GM21723 (cell line): ENCODE measurements around the gene NPPA.
"Not testable (repeated sequence)": the region's sequence is repeated elsewhere in the genome, so short reads cannot be mapped to it uniquely, and the experiment has no call there.

Experiments
- ATAC-seq: cut with Tn5 transposase; IDR thresholded peaks from one replicate; pipeline ENCODE4 v1.9.1; 2021; ENCODE audit warnings: mild to moderate bottlenecking, moderate library complexity; ENCODE audit not compliant: unreplicated experiment

The NPPA gene

GRCh38 chr1:11847667-11848372 lies at the start of gene NPPA:
NPPA (minus strand) TSS chr1:11847783; CDS start chr1:11847684, 99 bp downstream.
- no peak for ATAC-seq

GRCh38 chr1:11894501-11894900 lies 46.9 kb upstream of the NPPA start:
- not testable (repeated sequence) for ATAC-seq

DNA sequence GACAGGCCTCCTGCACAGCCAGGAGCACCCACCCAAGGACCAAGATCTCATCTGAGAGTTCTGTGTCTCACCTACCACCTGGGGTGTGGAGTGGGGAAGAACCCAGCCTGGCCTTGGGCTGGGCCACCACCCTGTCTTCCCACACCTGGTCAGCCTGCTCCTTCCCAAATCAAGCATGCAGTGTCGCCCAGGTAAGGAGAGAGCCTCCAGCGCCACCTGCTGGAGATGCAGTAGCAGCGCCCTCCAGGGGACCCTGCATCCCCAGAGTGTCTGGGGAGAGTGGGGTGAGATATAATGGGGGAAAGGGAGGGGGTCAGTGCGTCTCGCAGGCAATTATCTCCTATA lies 46.3 kb upstream of the NPPA start:
- peak; percentile 54 for ATAC-seq

DNA sequence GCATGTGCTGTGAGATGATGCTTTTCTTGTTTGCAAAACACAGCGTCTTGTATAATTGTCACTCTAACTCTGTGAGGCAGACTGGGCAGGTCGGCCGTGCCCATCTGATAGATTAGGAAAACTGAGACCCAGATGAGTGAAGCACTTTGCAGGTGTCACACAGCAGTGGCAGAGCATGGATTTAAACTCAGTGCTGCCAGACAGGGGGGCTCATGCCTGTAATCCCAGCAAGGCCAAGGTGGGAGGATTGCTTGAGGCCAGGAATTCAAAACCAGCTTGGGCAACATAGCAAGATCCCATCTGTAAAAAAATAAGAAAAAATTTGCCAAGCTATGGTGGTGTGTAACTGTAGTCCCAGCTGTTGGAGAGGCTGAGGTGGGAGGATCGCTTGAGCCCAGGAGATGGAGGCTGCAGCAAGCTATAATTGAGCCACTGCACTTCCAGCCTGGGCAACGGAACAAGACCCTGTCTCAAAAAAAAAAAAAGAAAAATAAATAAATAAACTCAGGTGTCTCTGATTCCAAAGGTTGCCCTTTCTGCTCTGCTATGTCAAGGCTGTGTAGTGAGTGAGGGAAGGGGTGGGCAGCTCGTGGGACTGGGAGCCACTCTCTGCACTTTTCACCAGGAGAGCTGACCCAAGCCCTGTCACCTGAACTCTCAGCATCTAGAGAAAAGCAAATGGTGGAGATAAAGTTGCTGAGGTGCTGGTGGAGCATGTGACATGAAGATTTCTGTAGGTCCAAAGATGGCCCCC lies 44.0 kb upstream of the NPPA start:
- no peak for ATAC-seq

DNA sequence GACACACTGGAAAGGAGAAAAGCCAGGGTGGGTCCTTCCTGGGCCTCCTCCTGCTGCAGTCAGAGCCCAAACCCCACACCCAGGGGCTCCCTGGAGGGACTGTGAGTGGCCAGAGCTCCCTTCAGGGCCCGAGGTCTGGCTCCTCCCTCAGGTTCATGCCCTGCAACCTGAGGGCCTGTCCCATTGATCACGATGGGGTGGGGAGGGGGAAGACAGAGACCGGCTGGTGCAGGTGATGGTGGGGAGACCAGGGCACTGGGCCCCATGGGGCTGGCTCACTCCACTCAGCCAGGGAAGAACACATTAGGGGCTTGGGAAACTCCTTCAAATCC lies 41.3 kb upstream of the NPPA start:
- ATAC-seq, result no peak

GRCh38 chr1:11888206-11888876 lies 40.8 kb upstream of the NPPA start:
- ATAC-seq, result no peak

GRCh38 chr1:11887666-11888007 lies 40.1 kb upstream of the NPPA start:
- ATAC-seq, result no peak

GRCh38 chr1:11886986-11887665 lies 39.5 kb upstream of the NPPA start:
- no peak for ATAC-seq

DNA sequence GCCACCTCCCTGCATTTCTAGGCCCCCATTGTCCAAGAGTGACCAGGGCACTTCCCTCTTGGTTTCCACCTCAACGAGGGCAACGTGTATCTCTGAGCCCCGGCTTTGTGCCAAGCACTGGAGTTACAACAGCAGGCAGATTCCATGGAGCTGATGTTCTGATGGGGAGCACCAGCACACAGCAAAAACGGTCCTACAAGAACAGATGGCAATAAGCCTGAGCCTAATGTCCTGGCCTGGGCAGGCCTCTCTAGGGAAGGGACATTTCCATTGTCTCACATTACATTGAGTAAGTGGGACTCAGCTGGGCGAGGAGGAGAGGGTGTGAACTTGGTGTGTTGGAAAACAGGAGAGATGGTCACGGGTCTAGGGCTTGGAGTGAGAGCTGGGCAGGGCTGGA lies 38.3 kb upstream of the NPPA start:
- ATAC-seq, result no peak

DNA sequence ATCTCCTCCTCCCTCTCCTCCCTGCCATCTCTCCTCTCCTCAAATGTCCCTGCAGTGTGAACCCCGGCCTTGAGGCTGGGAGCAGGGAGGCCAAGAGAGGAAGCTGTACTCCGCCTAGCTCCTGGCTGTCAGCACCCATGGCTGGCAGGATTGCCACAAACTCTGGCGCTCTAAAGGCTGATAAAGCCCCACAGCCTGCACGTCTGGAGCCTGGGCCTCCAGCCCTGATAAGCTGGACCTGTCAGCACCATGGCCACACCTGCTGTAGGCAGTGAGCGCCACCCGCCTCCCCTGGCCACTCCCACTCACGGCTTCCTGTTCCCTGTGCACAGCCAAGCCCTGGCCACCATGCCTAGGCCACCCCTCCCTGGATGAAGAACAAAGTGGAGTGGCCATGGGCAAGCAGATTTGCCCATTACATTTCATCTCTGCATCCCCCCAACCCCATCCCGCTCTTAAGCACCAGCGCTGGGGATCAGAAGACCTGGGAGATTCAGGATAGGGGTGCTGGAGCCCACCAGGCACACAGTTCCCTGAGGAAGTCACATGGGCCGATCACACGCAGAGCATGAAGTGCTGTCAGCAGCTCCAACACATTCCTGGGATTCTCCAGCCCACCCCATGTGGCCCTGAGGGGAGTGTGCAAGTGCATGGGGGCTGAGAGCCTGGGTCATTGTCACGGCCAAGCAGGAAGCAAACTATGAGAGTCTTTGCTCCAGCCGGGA lies 35.4 kb upstream of the NPPA start:
- ATAC-seq, result no peak

GRCh38 chr1:11881749-11882441 lies 34.3 kb upstream of the NPPA start:
- ATAC-seq, result no peak

DNA sequence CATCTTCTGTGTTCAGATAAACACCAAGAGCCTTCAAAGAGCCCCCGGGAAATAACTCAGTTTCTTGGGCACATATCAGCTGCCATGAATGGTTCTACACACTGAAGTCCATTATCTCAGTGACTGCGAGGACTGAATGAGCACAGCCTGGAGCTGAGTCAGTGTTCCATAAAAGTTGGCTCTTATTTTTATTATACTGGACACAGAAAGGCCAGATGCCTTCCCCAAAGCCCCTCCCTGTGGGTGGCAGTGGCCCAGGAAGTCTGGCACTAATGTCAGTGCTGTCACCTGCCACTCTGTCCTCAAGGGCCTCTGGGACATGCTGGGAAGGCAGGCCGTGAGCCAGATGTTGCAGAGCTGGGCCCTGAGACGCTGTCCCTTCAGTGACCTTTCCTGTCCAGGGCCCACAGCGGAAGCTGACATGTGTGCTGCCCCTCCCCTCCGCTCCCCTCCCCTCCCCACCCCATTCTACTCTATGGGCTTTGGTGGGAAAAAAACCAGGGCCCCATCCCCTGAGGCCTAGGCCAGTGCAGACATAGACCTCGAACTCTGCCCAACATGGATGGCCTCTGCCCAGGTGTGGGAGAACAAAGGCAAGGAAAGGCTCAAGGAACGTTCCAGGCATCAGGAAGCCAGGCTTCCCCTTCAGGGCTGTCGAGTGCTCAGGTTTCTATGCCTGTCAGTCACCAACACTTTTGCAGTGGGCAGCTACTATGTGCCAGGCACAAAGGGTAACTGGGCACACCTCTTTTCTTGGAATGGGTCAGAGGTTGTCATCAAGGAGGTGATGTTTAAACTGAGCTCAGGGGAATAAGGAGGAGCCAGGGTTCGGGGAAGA lies 33.5 kb upstream of the NPPA start:
- ATAC-seq, result no peak

GRCh38 chr1:11880181-11880575 lies 32.6 kb upstream of the NPPA start:
- no peak for ATAC-seq

DNA sequence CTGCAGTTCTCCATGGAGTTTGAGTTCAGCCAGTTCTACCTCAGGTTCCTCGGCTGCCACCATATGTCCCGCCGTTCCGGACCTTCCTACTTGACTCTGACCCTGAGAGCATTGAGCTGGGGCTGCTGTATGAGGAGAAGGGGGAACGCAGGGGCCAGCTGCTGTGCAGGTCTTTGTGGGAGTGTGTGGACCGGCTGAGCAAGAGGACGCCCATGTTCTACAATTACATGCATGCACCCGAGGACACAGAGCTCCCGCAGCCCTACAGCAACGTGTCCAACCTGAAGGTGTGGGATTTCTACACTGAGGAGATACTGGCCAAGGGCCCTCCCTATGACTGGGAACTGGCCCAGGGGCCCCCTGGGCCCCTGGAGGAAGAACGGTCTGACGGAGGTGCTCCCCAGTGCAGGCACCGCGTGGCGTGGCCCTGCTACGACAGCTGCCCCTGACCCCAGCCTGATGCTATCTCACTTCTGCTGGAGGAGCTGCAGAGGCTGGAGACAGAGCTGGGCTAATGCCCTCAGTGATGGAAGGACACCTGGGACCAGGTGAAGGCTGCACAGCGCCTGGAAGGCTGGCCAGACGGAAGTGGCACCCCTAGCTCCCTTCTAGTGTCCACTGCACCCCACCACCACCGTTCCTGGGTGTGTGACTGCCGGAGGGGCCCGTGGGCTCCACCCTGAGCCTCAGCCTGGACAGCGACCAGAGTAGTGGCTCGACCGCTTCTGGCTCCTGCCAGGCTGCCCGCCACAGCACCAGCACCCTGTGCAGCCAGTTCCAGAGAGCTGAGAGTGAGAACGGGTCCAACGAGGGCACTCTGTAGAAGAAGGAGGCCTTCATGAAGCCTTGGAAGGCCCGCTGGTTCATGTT lies 32.0 kb upstream of the NPPA start:
- ATAC-seq, result no peak

DNA sequence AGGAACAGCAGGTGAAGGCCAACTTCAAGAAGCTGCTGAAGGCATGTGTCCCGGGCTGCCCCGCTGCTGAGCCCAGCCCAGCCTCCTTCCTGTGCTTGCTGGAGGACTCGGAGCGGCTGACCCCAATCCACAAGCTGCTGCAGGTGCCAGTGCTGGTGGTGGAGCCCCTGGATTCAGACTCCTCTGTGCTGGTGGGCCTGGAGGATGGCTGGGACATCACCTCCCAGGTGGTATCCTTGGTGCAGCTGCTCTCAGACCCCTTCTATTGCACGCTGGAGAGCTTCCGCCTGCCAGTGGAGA lies 31.3 kb upstream of the NPPA start:
- no peak for ATAC-seq

- ATAC-seq, result no peak
These were observed 30.7 kb upstream of the NPPA start for GRCh38 chr1:11878081-11878890.

GRCh38 chr1:11877074-11877473 lies 29.5 kb upstream of the NPPA start:
- no peak for ATAC-seq

- no peak for ATAC-seq
These were observed 27.5 kb upstream of the NPPA start for GRCh38 chr1:11875094-11875493.
